Mesenchymal stem cell (in vitro differentiated cells and primary cell): ENCODE measurements around the gene DHX34.

Experiments used
- DNase-seq: peaks from one replicate; pipeline ENCODE4 v3.0.0-alpha.2; 2013
- H2AFZ ChIP-seq: one replicate; pipeline ENCODE4 v1.6.1; 2013; ENCODE audit warnings: low read depth, mild to moderate bottlenecking, control low read depth, inconsistent platforms, low read length, moderate library complexity
- H2AK5ac ChIP-seq: 2 replicates; pipeline ENCODE4 v1.6.1; 2013; ENCODE audit warnings: low read length, moderate library complexity, mild to moderate bottlenecking, inconsistent platforms; ENCODE audit not compliant: severe bottlenecking
- H2BK120ac ChIP-seq: one replicate; pipeline ENCODE4 v1.6.1; 2013; ENCODE audit warnings: low read depth, mild to moderate bottlenecking, inconsistent platforms, low read length, moderate library complexity
- H2BK12ac ChIP-seq, 2 experiments: one replicate each; pipeline ENCODE4 v1.6.1; 2013; ENCODE audit warnings: inconsistent platforms in 2 of 2, low read length in 2 of 2, mild to moderate bottlenecking in 2 of 2, moderate library complexity in 2 of 2, control low read depth in 1 of 2
- H2BK15ac ChIP-seq: one replicate; pipeline ENCODE4 v1.6.1; 2013; ENCODE audit warnings: mild to moderate bottlenecking, low read depth, inconsistent platforms; ENCODE audit not compliant: poor library complexity, severe bottlenecking
- H2BK5ac ChIP-seq: 2 replicates; pipeline ENCODE4 v1.6.1; 2013; ENCODE audit warnings: low read depth, mild to moderate bottlenecking, low read length, control low read depth, inconsistent platforms; ENCODE audit not compliant: poor library complexity, severe bottlenecking
- H3K14ac ChIP-seq, 2 experiments: one replicate each; pipeline ENCODE4 v1.6.1; 2013; ENCODE audit warnings: inconsistent platforms in 2 of 2, low read length in 2 of 2, control low read depth in 1 of 2, mild to moderate bottlenecking in 1 of 2, moderate library complexity in 1 of 2
- H3K18ac ChIP-seq, 2 experiments: one replicate each; pipeline ENCODE4 v1.6.1; 2013; ENCODE audit warnings: inconsistent platforms in 2 of 2, low read length in 2 of 2, control low read depth in 1 of 2, low read depth in 1 of 2, mild to moderate bottlenecking in 1 of 2
- H3K23ac ChIP-seq, 2 experiments: one replicate each; pipeline ENCODE4 v1.6.1; 2013; ENCODE audit warnings: inconsistent platforms in 2 of 2, low read length in 2 of 2, mild to moderate bottlenecking in 2 of 2, moderate library complexity in 2 of 2, control low read depth in 1 of 2
- H3K27ac ChIP-seq: 2 replicates; pipeline ENCODE4 v1.5.1; 2013; ENCODE audit warnings: mild to moderate bottlenecking, moderate library complexity, low read length, control low read depth, inconsistent platforms; ENCODE audit not compliant: poor library complexity, severe bottlenecking
- H3K27me3 ChIP-seq, 2 experiments: 2 replicates each; pipeline versions ENCODE4 v1.6.1 to v1.7.0; 2013; ENCODE audit warnings: low read length in 2 of 2, mild to moderate bottlenecking in 2 of 2, moderate library complexity in 2 of 2, control low read depth in 1 of 2, inconsistent platforms in 1 of 2; ENCODE audit not compliant: control insufficient read depth in 1 of 2, insufficient read depth in 1 of 2
- H3K36me3 ChIP-seq, 2 experiments: 2 replicates each; pipeline versions ENCODE4 v1.6.1 to v1.7.0; 2013; ENCODE audit warnings: low read length in 2 of 2, control low read depth in 1 of 2, inconsistent platforms in 1 of 2, low read depth in 1 of 2, mild to moderate bottlenecking in 1 of 2; ENCODE audit not compliant: insufficient read depth in 2 of 2, control insufficient read depth in 1 of 2
- H3K4ac ChIP-seq, 2 experiments: one replicate each; pipeline ENCODE4 v1.6.1; 2013; ENCODE audit warnings: inconsistent platforms in 2 of 2, low read length in 2 of 2, mild to moderate bottlenecking in 2 of 2, moderate library complexity in 2 of 2, control low read depth in 1 of 2, low read depth in 1 of 2
- H3K4me1 ChIP-seq: 2 replicates; pipeline ENCODE4 v1.6.1; 2013; ENCODE audit warnings: low read depth, low read length, control low read depth; ENCODE audit not compliant: control insufficient read depth, insufficient read depth
- H3K4me2 ChIP-seq: 2 replicates; pipeline ENCODE4 v1.6.1; 2013; ENCODE audit warnings: low read length, mild to moderate bottlenecking, inconsistent platforms; ENCODE audit not compliant: poor library complexity, severe bottlenecking
- H3K4me3 ChIP-seq, 2 experiments: 2 replicates each; pipeline versions ENCODE4 v1.5.1 to v1.7.0; 2013; ENCODE audit warnings: low read length in 2 of 2, mild to moderate bottlenecking in 2 of 2, control low read depth in 1 of 2, low read depth in 1 of 2; ENCODE audit not compliant: insufficient read depth in 1 of 2
- H3K79me1 ChIP-seq: replicated peaks from 2 replicates; pipeline ENCODE4 v1.6.1; 2013; ENCODE audit warnings: mild to moderate bottlenecking, control low read depth, low read length, inconsistent platforms; ENCODE audit not compliant: poor library complexity, severe bottlenecking
- H3K9ac ChIP-seq: 2 replicates; pipeline ENCODE4 v1.7.0; 2013; ENCODE audit warnings: mild to moderate bottlenecking, low read length, moderate library complexity
- H3K9me3 ChIP-seq: 2 replicates; pipeline ENCODE4 v1.7.0; 2013; ENCODE audit warnings: mild to moderate bottlenecking, low read length; ENCODE audit not compliant: control insufficient read depth
- H4K8ac ChIP-seq: one replicate; pipeline ENCODE4 v1.6.1; 2013; ENCODE audit warnings: inconsistent platforms, mild to moderate bottlenecking, low read length, moderate library complexity
- H4K91ac ChIP-seq: one replicate; pipeline ENCODE4 v1.6.1; 2013; ENCODE audit warnings: mild to moderate bottlenecking, low read length, inconsistent platforms
- WGBS: methylation state at CpG from one replicate; pipeline ENCODE4 v1.1.7; 2013; ENCODE audit warnings: mixed read lengths; 5-methylcytosine and 5-hydroxymethylcytosine counted together

Gene DHX34

GRCh38 chr19:47402504-47402903 is 53.4 kb downstream of the DHX34 start:
- Histone ChIP-seq H3K27ac (no peak overlapping the region), H3K79me1 (no peaks in the 10 kb centered on the region)
- 88% methylated on average over 16 of the region's 16 CpGs for WGBS

GRCh38 chr19:47404334-47405196 is 55.5 kb downstream of the DHX34 start:
- Histone ChIP-seq H3K9me3 (no peaks in the 10 kb centered on the region), H3K27ac (no peak overlapping the region), H2BK120ac (no peak overlapping the region), H3K4me3 (no peak overlapping the region), H4K91ac (no peak overlapping the region), H3K4me2 (no peak overlapping the region), H3K4ac (no peak overlapping the region), H3K9ac (no peak overlapping the region), H2BK5ac (no peak overlapping the region), H2AFZ (no peak overlapping the region), H3K23ac (no peak overlapping the region), H2BK15ac (no peak overlapping the region), H3K18ac (no peak overlapping the region), H2AK5ac (no peak overlapping the region), H3K79me1 (no peaks in the 10 kb centered on the region), H3K27me3 (peaks cover 18 to 37% of the 10 kb centered on the region in 2 experiments), H4K8ac (no peak overlapping the region), H3K36me3 (peaks cover 0 to 4% of the 10 kb centered on the region in 2 experiments), H3K4me1 (peaks cover 2% of the 10 kb centered on the region), H2BK12ac (no peak overlapping the region), H3K14ac (no peak overlapping the region)
- DNase-seq = no peak
- WGBS = 90% methylated on average over 9 of the region's 9 CpGs

More at GRCh38 chr19:47402504-47402903, 53.4 kb downstream of the DHX34 start:
- no peak overlapping the region for H3K23ac ChIP-seq
- no peak overlapping the region for H2BK120ac ChIP-seq
- H2BK12ac ChIP-seq = no peak overlapping the region
- DNase-seq = no peak
- no peak overlapping the region for H3K9ac ChIP-seq
- H3K4me3 ChIP-seq = no peak overlapping the region
- no peak overlapping the region for H2AFZ ChIP-seq
- no peak overlapping the region for H4K91ac ChIP-seq
- peaks cover 2% of the 10 kb centered on the region for H3K4me1 ChIP-seq
- no peak overlapping the region for H3K4ac ChIP-seq
- H3K18ac ChIP-seq = no peak overlapping the region
- no peak overlapping the region for H2BK15ac ChIP-seq
- H3K14ac ChIP-seq = no peak overlapping the region
- no peak overlapping the region for H2BK5ac ChIP-seq
- peaks cover 30 to 35% of the 10 kb centered on the region in 2 experiments for H3K27me3 ChIP-seq
- no peak overlapping the region for H2AK5ac ChIP-seq
- H4K8ac ChIP-seq = no peak overlapping the region
- no peaks in the 10 kb centered on the region for H3K9me3 ChIP-seq
- no peaks in the 10 kb centered on the region for H3K36me3 ChIP-seq
- H3K4me2 ChIP-seq = no peak overlapping the region

GRCh38 chr19:47405197-47405550 is 56.1 kb downstream of the DHX34 start:
- no peak overlapping the region for H3K18ac ChIP-seq
- H2BK5ac ChIP-seq = no peak overlapping the region
- H3K9me3 ChIP-seq = no peaks in the 10 kb centered on the region
- H3K4ac ChIP-seq = no peak overlapping the region
- 100% methylated on average over 4 of the region's 4 CpGs for WGBS
- no peak overlapping the region for H2AFZ ChIP-seq
- no peak overlapping the region for H4K91ac ChIP-seq
- no peak overlapping the region for H3K4me2 ChIP-seq
- H3K4me1 ChIP-seq = peaks cover 2% of the 10 kb centered on the region
- DNase-seq = no peak
- H3K4me3 ChIP-seq = no peak overlapping the region
- H3K14ac ChIP-seq = no peak overlapping the region
- no peak overlapping the region for H2BK15ac ChIP-seq
- no peak overlapping the region for H2BK120ac ChIP-seq
- no peaks in the 10 kb centered on the region for H3K79me1 ChIP-seq
- no peak overlapping the region for H3K23ac ChIP-seq
- H4K8ac ChIP-seq = no peak overlapping the region
- H3K9ac ChIP-seq = no peak overlapping the region
- peaks cover 0 to 4% of the 10 kb centered on the region in 2 experiments for H3K36me3 ChIP-seq
- H2AK5ac ChIP-seq = no peak overlapping the region
- H3K27me3 ChIP-seq = peaks cover 18 to 37% of the 10 kb centered on the region in 2 experiments
- H2BK12ac ChIP-seq = no peak overlapping the region
- no peak overlapping the region for H3K27ac ChIP-seq

GRCh38 chr19:47405854-47406417 is 56.8 kb downstream of the DHX34 start:
- no peak overlapping the region for H3K4ac ChIP-seq
- DNase-seq = no peak
- no peak overlapping the region for H3K18ac ChIP-seq
- H2BK5ac ChIP-seq = no peak overlapping the region
- H2BK15ac ChIP-seq = no peak overlapping the region
- H3K9me3 ChIP-seq = no peaks in the 10 kb centered on the region
- H3K4me3 ChIP-seq = no peak overlapping the region
- no peak overlapping the region for H2BK12ac ChIP-seq
- H3K4me2 ChIP-seq = no peak overlapping the region
- no peak overlapping the region for H3K14ac ChIP-seq
- H3K36me3 ChIP-seq = peaks cover 0 to 4% of the 10 kb centered on the region in 2 experiments
- no peaks in the 10 kb centered on the region for H3K79me1 ChIP-seq
- no peak overlapping the region for H2BK120ac ChIP-seq
- no peak overlapping the region for H2AFZ ChIP-seq
- no peak overlapping the region for H3K23ac ChIP-seq
- H2AK5ac ChIP-seq = no peak overlapping the region
- H3K4me1 ChIP-seq = peaks cover 2% of the 10 kb centered on the region
- H3K27ac ChIP-seq = no peak overlapping the region
- no peak overlapping the region for H4K8ac ChIP-seq
- H3K27me3 ChIP-seq = peaks cover 13 to 37% of the 10 kb centered on the region in 2 experiments
- no peak overlapping the region for H4K91ac ChIP-seq
- no peak overlapping the region for H3K9ac ChIP-seq
- WGBS = 91% methylated on average over 4 of the region's 5 CpGs
